ENCODE measurements around the gene COL5A2. TPM values are rescaled to one million over a fixed set of nuclear protein-coding genes. Genes with fewer than 3 reads are reported as not detected.

Gene COL5A2
- polyA plus RNA-seq, 1 donor (not counting 4 experiments of a cell fraction or from before 2014, with no cell fraction given), result 7.2 TPM

- Histone ChIP-seq H3K4me1 (ENCODE audit: control insufficient read depth, extremely low read depth, insufficient read depth, low read length) (no peaks in the 10 kb centered on the region), H3K27me3 (ENCODE audit: control insufficient read depth, extremely low read depth, insufficient read depth, low read length) (no peaks in the 10 kb centered on the region), H3K9ac (ENCODE audit: control insufficient read depth, extremely low read depth, insufficient read depth, low read length) (no peak overlapping the region), H3K79me2 (ENCODE audit: control insufficient read depth, insufficient read depth, low read length) (no peaks in the 10 kb centered on the region), H3K27ac (ENCODE audit: control insufficient read depth, insufficient read depth, low read length) (no peak overlapping the region), H2AFZ (ENCODE audit: control insufficient read depth, low read length) (no peak overlapping the region), H3K9me1 (ENCODE audit: control insufficient read depth, extremely low read depth, insufficient read depth, low read length) (no peaks in the 10 kb centered on the region), H3K9me3 (ENCODE audit: control insufficient read depth, low read depth, low read length) (no peaks in the 10 kb centered on the region), H3K4me3 (ENCODE audit: control insufficient read depth in 2 of 3, extremely low read depth in 1 of 3, insufficient read depth in 2 of 3, low read depth in 1 of 3, low read length in 3 of 3) (no peak overlapping the region), H3K36me3 (ENCODE audit: control insufficient read depth in 2 of 2, extremely low read depth in 1 of 2, insufficient read depth in 2 of 2, low read length in 2 of 2) (no peaks in the 10 kb centered on the region), H3K4me2 (ENCODE audit: control insufficient read depth, extremely low read depth, insufficient read depth, low read depth, low read length) (no peak overlapping the region), H4K20me1 (ENCODE audit: control insufficient read depth, extremely low read depth, insufficient read depth, low read length) (no peaks in the 10 kb centered on the region)
- TF ChIP-seq EZH2 (IDR thresholded peaks at IDR 0.05; ENCODE audit: low read length) (no peak), CTCF (optimal IDR thresholded peaks at IDR 0.05 in 1 of 3, IDR thresholded peaks at IDR 0.05 in 1 of 3, conservative IDR thresholded peaks at IDR 0.05 in 1 of 3; ENCODE audit: extremely low read depth in 1 of 3, insufficient read depth in 2 of 3, low read length in 3 of 3) (peak in 1 of 3 experiments; percentile 8)
- FAIRE-seq, result no peak
- dilution Hi-C loops (cut with MboI; ENCODE audit: extremely low pct_ligation_motif_present, low sequenced_read_pairs), result no loop called here
- no peak for DNase-seq (ENCODE audit: low read depth, low spot score)
Measured at GRCh38 chr2:189115126-189115525, 64.4 kb downstream of the COL5A2 start.

- Histone ChIP-seq H3K36me3 (ENCODE audit: control insufficient read depth in 2 of 2, extremely low read depth in 1 of 2, insufficient read depth in 2 of 2, low read length in 2 of 2) (no peaks in the 10 kb centered on the region), H3K4me1 (ENCODE audit: control insufficient read depth, extremely low read depth, insufficient read depth, low read length) (no peaks in the 10 kb centered on the region), H3K9me1 (ENCODE audit: control insufficient read depth, extremely low read depth, insufficient read depth, low read length) (no peaks in the 10 kb centered on the region), H3K4me3 (ENCODE audit: control insufficient read depth in 2 of 3, extremely low read depth in 1 of 3, insufficient read depth in 2 of 3, low read depth in 1 of 3, low read length in 3 of 3) (no peak overlapping the region), H3K27me3 (ENCODE audit: control insufficient read depth, extremely low read depth, insufficient read depth, low read length) (no peaks in the 10 kb centered on the region), H3K9me3 (ENCODE audit: control insufficient read depth, low read depth, low read length) (no peaks in the 10 kb centered on the region), H3K27ac (ENCODE audit: control insufficient read depth, insufficient read depth, low read length) (no peak overlapping the region), H3K9ac (ENCODE audit: control insufficient read depth, extremely low read depth, insufficient read depth, low read length) (no peak overlapping the region), H2AFZ (ENCODE audit: control insufficient read depth, low read length) (no peak overlapping the region), H3K4me2 (ENCODE audit: control insufficient read depth, extremely low read depth, insufficient read depth, low read depth, low read length) (no peak overlapping the region), H3K79me2 (ENCODE audit: control insufficient read depth, insufficient read depth, low read length) (no peaks in the 10 kb centered on the region), H4K20me1 (ENCODE audit: control insufficient read depth, extremely low read depth, insufficient read depth, low read length) (no peaks in the 10 kb centered on the region)
- DNase-seq (ENCODE audit: low read depth, low spot score) (no peak), FAIRE-seq (no peak)
- dilution Hi-C loops (cut with MboI; ENCODE audit: extremely low pct_ligation_motif_present, low sequenced_read_pairs), result no loop called here
- TF ChIP-seq CTCF (optimal IDR thresholded peaks at IDR 0.05 in 1 of 3, IDR thresholded peaks at IDR 0.05 in 1 of 3, conservative IDR thresholded peaks at IDR 0.05 in 1 of 3; ENCODE audit: extremely low read depth in 1 of 3, insufficient read depth in 2 of 3, low read length in 3 of 3), result no peak
- TF ChIP-seq EZH2 (IDR thresholded peaks at IDR 0.05; ENCODE audit: low read length), result no peak
Measured at GRCh38 chr2:189113963-189114362, 65.6 kb downstream of the COL5A2 start.
